Measurements from ENCODE around the gene CMTM7. TPM values are rescaled to one million over a fixed set of nuclear protein-coding genes. Genes with fewer than 3 reads are reported as not detected.

Gene CMTM7
- total and polyA plus RNA-seq, 2 experiments from 2014 or later, result 32.2 to 93.6 TPM

GRCh38 chr3:32399030-32399620, 7.5 kb downstream of the CMTM7 start:
- Mint-ChIP-seq H3K9me3 (no peaks in the 10 kb centered on the region; the same call in 2 of the 3 replicates), H3K36me3 (ENCODE audit: low read depth) (no peaks in the 10 kb centered on the region), H3K4me3 (no peak overlapping the region), H3K4me1 (peaks cover 41% of the 10 kb centered on the region), H3K27ac (0 out of 2 replicates have a peak overlapping the region, but pooled peaks have one; percentile 9), H3K27me3 (ENCODE audit: insufficient read depth, low read depth, poor library complexity) (peaks cover 12% of the 10 kb centered on the region)
- Histone ChIP-seq H2AFZ (no peak overlapping the region), H3K27me3 (ENCODE audit: insufficient read depth) (no peaks in the 10 kb centered on the region), H3K27ac (ENCODE audit: low read depth) (no peak overlapping the region), H3K4me3 (no peak overlapping the region), H3K4me1 (ENCODE audit: insufficient read depth) (peaks cover 29% of the 10 kb centered on the region), H3F3A (replicated peaks; ENCODE audit: low read depth) (peaks cover 14% of the 10 kb centered on the region), H3K79me2 (replicated peaks; ENCODE audit: insufficient read depth) (peaks cover 73% of the 10 kb centered on the region), H3K36me3 (ENCODE audit: insufficient read depth) (no peaks in the 10 kb centered on the region), H3K4me2 (no peak overlapping the region), H3K9me2 (ENCODE audit: insufficient read depth) (no peaks in the 10 kb centered on the region), H4K20me1 (replicated peaks; ENCODE audit: insufficient read depth) (peaks cover 15% of the 10 kb centered on the region; the same call in 1 of the 2 replicates)
- DNase-seq (ENCODE audit: low spot score), result peak; percentile 85
- ATAC-seq, result no peak; the same call in 2 of the 3 replicates
- TF ChIP-seq CREB1 (CRISPR knock-in tag; IDR thresholded peaks at IDR 0.05; ENCODE audit: low read depth), result no peak
- peak; percentile 65 to 93 for TF ChIP-seq CTCF (conservative IDR thresholded peaks at IDR 0.05; ENCODE audit: low read depth in 2 of 2)
- no peak for TF ChIP-seq STAT1 (IDR thresholded peaks at IDR 0.05; ENCODE audit: unreplicated experiment)

GRCh38 chr3:32401126-32401525, 9.5 kb downstream of the CMTM7 start:
- peak overlapping the region; percentile 82 for H3K4me2 ChIP-seq
- peaks cover 14% of the 10 kb centered on the region for H3F3A ChIP-seq (replicated peaks; ENCODE audit: low read depth)
- peak overlapping the region; percentile 94 for H3K27ac ChIP-seq (ENCODE audit: low read depth)
- peaks cover 70% of the 10 kb centered on the region for H3K79me2 ChIP-seq (replicated peaks; ENCODE audit: insufficient read depth)
- peaks cover 16% of the 10 kb centered on the region for H3K27me3 Mint-ChIP-seq (ENCODE audit: insufficient read depth, low read depth, poor library complexity)
- H3K4me3 Mint-ChIP-seq, result peak overlapping the region; percentile 68
- H3K9me3 Mint-ChIP-seq, result no peaks in the 10 kb centered on the region; the same call in 2 of the 3 replicates
- H3K27me3 ChIP-seq (ENCODE audit: insufficient read depth), result no peaks in the 10 kb centered on the region
- H2AFZ ChIP-seq, result peak overlapping the region; percentile 15; the same call in 1 of the 2 replicates
- DNase-seq (ENCODE audit: low spot score) (peak; percentile 75), ATAC-seq (peak; percentile 69)
- peaks cover 41% of the 10 kb centered on the region for H3K4me1 Mint-ChIP-seq
- peaks cover 29% of the 10 kb centered on the region for H3K4me1 ChIP-seq (ENCODE audit: insufficient read depth)
- H3K36me3 ChIP-seq (ENCODE audit: insufficient read depth), result no peaks in the 10 kb centered on the region
- H3K27ac Mint-ChIP-seq, result 0 out of 2 replicates have a peak overlapping the region, but pooled peaks have one; percentile 44
- H3K4me3 ChIP-seq, result peak overlapping the region; percentile 56
- no peaks in the 10 kb centered on the region; the same call in 1 of the 2 replicates for H4K20me1 ChIP-seq (replicated peaks; ENCODE audit: insufficient read depth)
- peaks cover 10% of the 10 kb centered on the region; the same call in 2 of the 3 replicates for H3K36me3 Mint-ChIP-seq (ENCODE audit: low read depth)
- H3K9me2 ChIP-seq (ENCODE audit: insufficient read depth), result no peaks in the 10 kb centered on the region
- no peak for TF ChIP-seq EZH2phosphoT487 (IDR thresholded peaks at IDR 0.05; ENCODE audit: unreplicated experiment)
- no peak for TF ChIP-seq EZH2 (IDR thresholded peaks at IDR 0.05; ENCODE audit: low read depth, unreplicated experiment)
- no peak for TF ChIP-seq ZNF114 (CRISPR knock-in tag; IDR thresholded peaks at IDR 0.05)
- no peak for TF ChIP-seq CTCF (conservative IDR thresholded peaks at IDR 0.05; ENCODE audit: low read depth in 2 of 2)
- no peak for TF ChIP-seq POLR2AphosphoS5 (IDR thresholded peaks at IDR 0.05; ENCODE audit: low read depth)
- TF ChIP-seq JUNB (IDR thresholded peaks at IDR 0.05; ENCODE audit: unreplicated experiment), result no peak
- no peak for TF ChIP-seq REST (IDR thresholded peaks at IDR 0.05; ENCODE audit: unreplicated experiment)
- TF ChIP-seq ZNF331 (CRISPR knock-in tag; IDR thresholded peaks at IDR 0.05; ENCODE audit: low read depth), result no peak
- no peak for TF ChIP-seq CREB1 (CRISPR knock-in tag; IDR thresholded peaks at IDR 0.05; ENCODE audit: low read depth)
- no peak for TF ChIP-seq ETS1 (IDR thresholded peaks at IDR 0.05)
